ENCODE data around the gene NPR1.
A peak's percentile ranks its signal among the peaks of the same experiment; 100 is the strongest.
"Not testable (repeated sequence)": the region's sequence is repeated elsewhere in the genome, so short reads cannot be mapped to it uniquely, and the experiment has no call there.

Gene NPR1

GRCh38 chr1:153678519-153679336, at the start of gene NPR1:
TSS of gene NPR1 (plus strand) at chr1:153678688. CDS start at chr1:153679109, 421 bp downstream.
- peak; percentile 59 for DNase-seq

GRCh38 chr1:153629343-153629665, 49.2 kb upstream of the NPR1 start:
- no peak for DNase-seq

GRCh38 chr1:153629971-153630370, 48.5 kb upstream of the NPR1 start:
- DNase-seq: no peak

- DNase-seq: no peak
These were observed 48.1 kb upstream of the NPR1 start for GRCh38 chr1:153630384-153630783.

- DNase-seq: no peak
These were observed 47.2 kb upstream of the NPR1 start for GRCh38 chr1:153631047-153632022.

- no peak for DNase-seq
These were observed 45.2 kb upstream of the NPR1 start for GRCh38 chr1:153633161-153633753.

- peak; percentile 99 for DNase-seq
These were observed 44.5 kb upstream of the NPR1 start, which contains the start of gene CHTOP for GRCh38 chr1:153633754-153634665. TSS of gene CHTOP (plus strand) at chr1:153634066. CDS start at chr1:153636589, 2,523 bp downstream.

- no peak for DNase-seq
These were observed 42.6 kb upstream of the NPR1 start for GRCh38 chr1:153635872-153636271.

GRCh38 chr1:153636312-153636711, 42.2 kb upstream of the NPR1 start:
- no peak for DNase-seq

- no peak for DNase-seq
These were observed 40.2 kb upstream of the NPR1 start for GRCh38 chr1:153638261-153638660.

GRCh38 chr1:153639280-153639679, 39.2 kb upstream of the NPR1 start:
- no peak for DNase-seq

- not testable (repeated sequence) for DNase-seq
These were observed 38.3 kb upstream of the NPR1 start for GRCh38 chr1:153640213-153640612.

- DNase-seq: no peak
These were observed 37.6 kb upstream of the NPR1 start for GRCh38 chr1:153640861-153641260.

- no peak for DNase-seq
These were observed 36.3 kb upstream of the NPR1 start for GRCh38 chr1:153642161-153642560.

- no peak for DNase-seq
These were observed 35.4 kb upstream of the NPR1 start for GRCh38 chr1:153643100-153643499.

GRCh38 chr1:153643816-153644215, 34.7 kb upstream of the NPR1 start:
- DNase-seq: no peak

GRCh38 chr1:153646672-153647345, 31.7 kb upstream of the NPR1 start:
- peak; percentile 38 for DNase-seq

- DNase-seq: peak; percentile 39
These were observed 31.2 kb upstream of the NPR1 start for GRCh38 chr1:153647346-153647714.

- DNase-seq: no peak
These were observed 30.4 kb upstream of the NPR1 start for GRCh38 chr1:153648000-153648643.

- DNase-seq: peak; percentile 73
These were observed 29.2 kb upstream of the NPR1 start for GRCh38 chr1:153649137-153649862.
